Activated naive CD4-positive, alpha-beta T cell treated with anti-CD3 and anti-CD28 coated beads, Interleukin-2, amount 50 U/mL, for 24 hours (primary cell): ENCODE measurements around the gene DHRS9.

Experiments
- H3K27ac Mint-ChIP-seq: one replicate; pipeline ENCODE4 v1.8.0; 2021; ENCODE audit warnings: mild to moderate bottlenecking, mixed read lengths
- H3K27me3 Mint-ChIP-seq: one replicate; pipeline ENCODE4 v1.8.0; 2021; ENCODE audit warnings: mixed read lengths
- H3K36me3 Mint-ChIP-seq: one replicate; pipeline ENCODE4 v1.8.0; 2021; ENCODE audit warnings: mixed read lengths
- H3K4me1 Mint-ChIP-seq: one replicate; pipeline ENCODE4 v1.8.0; 2021; ENCODE audit warnings: mixed read lengths
- H3K4me3 Mint-ChIP-seq: one replicate; pipeline ENCODE4 v1.8.0; 2021; ENCODE audit warnings: mild to moderate bottlenecking, mixed read lengths
- H3K9me3 Mint-ChIP-seq: one replicate; pipeline ENCODE4 v1.8.0; 2021; ENCODE audit warnings: mixed read lengths

DHRS9 gene

GRCh38 chr2:169106563-169107545 lies 37.5 kb downstream of the DHRS9 start:
- no peaks in the 10 kb centered on the region for H3K36me3 Mint-ChIP-seq
- H3K4me3 Mint-ChIP-seq = no peak overlapping the region
- H3K9me3 Mint-ChIP-seq = no peaks in the 10 kb centered on the region
- peaks cover 50% of the 10 kb centered on the region for H3K4me1 Mint-ChIP-seq
- H3K27me3 Mint-ChIP-seq = no peaks in the 10 kb centered on the region
- H3K27ac Mint-ChIP-seq = peak overlapping the region; percentile 23

- Mint-ChIP-seq H3K36me3 (no peaks in the 10 kb centered on the region), H3K27ac (no peak overlapping the region), H3K4me1 (peaks cover 50% of the 10 kb centered on the region), H3K9me3 (no peaks in the 10 kb centered on the region), H3K4me3 (no peak overlapping the region), H3K27me3 (no peaks in the 10 kb centered on the region)
Measured at GRCh38 chr2:169107645-169108044, 38.3 kb downstream of the DHRS9 start.

GRCh38 chr2:169108099-169108884 lies 38.9 kb downstream of the DHRS9 start:
- H3K4me1 Mint-ChIP-seq = peaks cover 50% of the 10 kb centered on the region
- no peak overlapping the region for H3K4me3 Mint-ChIP-seq
- no peaks in the 10 kb centered on the region for H3K9me3 Mint-ChIP-seq
- H3K27ac Mint-ChIP-seq = peak overlapping the region; percentile 77
- no peaks in the 10 kb centered on the region for H3K36me3 Mint-ChIP-seq
- no peaks in the 10 kb centered on the region for H3K27me3 Mint-ChIP-seq

- Mint-ChIP-seq H3K27me3 (no peaks in the 10 kb centered on the region), H3K36me3 (no peaks in the 10 kb centered on the region), H3K4me1 (peaks cover 45% of the 10 kb centered on the region), H3K4me3 (no peak overlapping the region), H3K9me3 (no peaks in the 10 kb centered on the region), H3K27ac (no peak overlapping the region)
Measured at GRCh38 chr2:169109502-169110409, 40.4 kb downstream of the DHRS9 start.

- Mint-ChIP-seq H3K9me3 (no peaks in the 10 kb centered on the region), H3K4me1 (peaks cover 38% of the 10 kb centered on the region), H3K27ac (no peak overlapping the region), H3K36me3 (no peaks in the 10 kb centered on the region), H3K27me3 (no peaks in the 10 kb centered on the region), H3K4me3 (no peak overlapping the region)
Measured at GRCh38 chr2:169110419-169110818, 41.1 kb downstream of the DHRS9 start.

- H3K4me3 Mint-ChIP-seq = no peak overlapping the region
- H3K36me3 Mint-ChIP-seq = no peaks in the 10 kb centered on the region
- H3K27me3 Mint-ChIP-seq = no peaks in the 10 kb centered on the region
- peaks cover 33% of the 10 kb centered on the region for H3K4me1 Mint-ChIP-seq
- no peak overlapping the region for H3K27ac Mint-ChIP-seq
- no peaks in the 10 kb centered on the region for H3K9me3 Mint-ChIP-seq
Measured at GRCh38 chr2:169110916-169111315, 41.6 kb downstream of the DHRS9 start.

- H3K4me1 Mint-ChIP-seq = peaks cover 18% of the 10 kb centered on the region
Measured at GRCh38 chr2:169112841-169113240, 43.5 kb downstream of the DHRS9 start.

GRCh38 chr2:169114056-169114455 lies 44.7 kb downstream of the DHRS9 start:
- Mint-ChIP-seq H3K9me3 (no peaks in the 10 kb centered on the region), H3K4me1 (peaks cover 8% of the 10 kb centered on the region), H3K4me3 (no peak overlapping the region), H3K36me3 (no peaks in the 10 kb centered on the region), H3K27ac (no peak overlapping the region), H3K27me3 (no peaks in the 10 kb centered on the region)

More at GRCh38 chr2:169112841-169113240, 43.5 kb downstream of the DHRS9 start:
- H3K27me3 Mint-ChIP-seq = no peaks in the 10 kb centered on the region
- H3K4me3 Mint-ChIP-seq = no peak overlapping the region
- H3K27ac Mint-ChIP-seq = no peak overlapping the region
- no peaks in the 10 kb centered on the region for H3K36me3 Mint-ChIP-seq
- no peaks in the 10 kb centered on the region for H3K9me3 Mint-ChIP-seq

GRCh38 chr2:169116327-169116726 lies 47.0 kb downstream of the DHRS9 start:
- Mint-ChIP-seq H3K4me3 (no peak overlapping the region), H3K4me1 (peaks cover 4% of the 10 kb centered on the region), H3K27ac (no peak overlapping the region), H3K36me3 (no peaks in the 10 kb centered on the region), H3K27me3 (no peaks in the 10 kb centered on the region), H3K9me3 (no peaks in the 10 kb centered on the region)

- no peak overlapping the region for H3K4me3 Mint-ChIP-seq
- H3K4me1 Mint-ChIP-seq = peaks cover 4% of the 10 kb centered on the region
- no peaks in the 10 kb centered on the region for H3K27me3 Mint-ChIP-seq
- peaks cover 2% of the 10 kb centered on the region for H3K36me3 Mint-ChIP-seq
- H3K9me3 Mint-ChIP-seq = no peaks in the 10 kb centered on the region
- H3K27ac Mint-ChIP-seq = no peak overlapping the region
Measured at GRCh38 chr2:169116993-169117392, 47.6 kb downstream of the DHRS9 start.

GRCh38 chr2:169118060-169118459 lies 48.7 kb downstream of the DHRS9 start:
- Mint-ChIP-seq H3K9me3 (no peaks in the 10 kb centered on the region), H3K4me1 (peaks cover 4% of the 10 kb centered on the region), H3K36me3 (peaks cover 2% of the 10 kb centered on the region), H3K27ac (no peak overlapping the region), H3K27me3 (peaks cover under 1% of the 10 kb centered on the region), H3K4me3 (no peak overlapping the region)

GRCh38 chr2:169119123-169119760 lies 49.9 kb downstream of the DHRS9 start:
- Mint-ChIP-seq H3K27me3 (peaks cover 2% of the 10 kb centered on the region), H3K4me3 (no peak overlapping the region), H3K36me3 (peaks cover 2% of the 10 kb centered on the region), H3K27ac (no peak overlapping the region), H3K4me1 (peaks cover 4% of the 10 kb centered on the region), H3K9me3 (no peaks in the 10 kb centered on the region)

- Mint-ChIP-seq H3K27ac (no peak overlapping the region), H3K36me3 (peaks cover 2% of the 10 kb centered on the region), H3K4me1 (peaks cover 4% of the 10 kb centered on the region), H3K4me3 (no peak overlapping the region), H3K9me3 (no peaks in the 10 kb centered on the region), H3K27me3 (peaks cover 2% of the 10 kb centered on the region)
Measured at GRCh38 chr2:169119851-169120250, 50.5 kb downstream of the DHRS9 start.

- Mint-ChIP-seq H3K27me3 (no peaks in the 10 kb centered on the region), H3K4me1 (no peaks in the 10 kb centered on the region), H3K4me3 (no peak overlapping the region), H3K9me3 (no peaks in the 10 kb centered on the region), H3K27ac (no peak overlapping the region), H3K36me3 (no peaks in the 10 kb centered on the region)
Measured at GRCh38 chr2:169129703-169130243, 60.4 kb downstream of the DHRS9 start.
